ENCODE results near the gene SOHLH1.

DNA sequence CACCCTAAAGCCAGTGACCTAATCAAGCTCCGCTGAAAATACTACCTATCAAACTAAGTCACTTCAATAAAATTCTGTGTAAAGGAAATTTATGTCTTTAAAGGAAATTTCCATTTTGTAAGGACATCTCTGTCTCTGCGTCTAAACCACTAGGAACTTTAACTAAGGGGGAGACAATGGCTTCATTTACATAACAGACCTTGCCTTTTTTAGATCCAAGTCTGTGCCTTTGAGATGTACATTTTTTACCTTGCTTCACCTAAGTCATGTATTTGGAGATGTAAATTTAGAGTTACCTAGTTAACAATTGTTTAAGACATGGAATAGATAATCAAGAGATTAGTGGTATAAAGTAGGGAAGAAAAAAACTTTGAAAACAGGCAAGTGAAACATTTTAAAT, 49.8 kb downstream of the SOHLH1 start:
- TF ChIP-seq, protein P1, sequence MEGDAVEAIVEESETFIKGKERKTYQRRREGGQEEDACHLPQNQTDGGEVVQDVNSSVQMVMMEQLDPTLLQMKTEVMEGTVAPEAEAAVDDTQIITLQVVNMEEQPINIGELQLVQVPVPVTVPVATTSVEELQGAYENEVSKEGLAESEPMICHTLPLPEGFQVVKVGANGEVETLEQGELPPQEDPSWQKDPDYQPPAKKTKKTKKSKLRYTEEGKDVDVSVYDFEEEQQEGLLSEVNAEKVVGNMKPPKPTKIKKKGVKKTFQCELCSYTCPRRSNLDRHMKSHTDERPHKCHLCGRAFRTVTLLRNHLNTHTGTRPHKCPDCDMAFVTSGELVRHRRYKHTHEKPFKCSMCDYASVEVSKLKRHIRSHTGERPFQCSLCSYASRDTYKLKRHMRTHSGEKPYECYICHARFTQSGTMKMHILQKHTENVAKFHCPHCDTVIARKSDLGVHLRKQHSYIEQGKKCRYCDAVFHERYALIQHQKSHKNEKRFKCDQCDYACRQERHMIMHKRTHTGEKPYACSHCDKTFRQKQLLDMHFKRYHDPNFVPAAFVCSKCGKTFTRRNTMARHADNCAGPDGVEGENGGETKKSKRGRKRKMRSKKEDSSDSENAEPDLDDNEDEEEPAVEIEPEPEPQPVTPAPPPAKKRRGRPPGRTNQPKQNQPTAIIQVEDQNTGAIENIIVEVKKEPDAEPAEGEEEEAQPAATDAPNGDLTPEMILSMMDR (IDR thresholded peaks at IDR 0.05 in 8 of 11, conservative IDR thresholded peaks at IDR 0.05 in 3 of 11), result no peak
- no peak for TF ChIP-seq POLR2A (IDR thresholded peaks at IDR 0.05)

All from spleen (tissue), 7 donors.